GM12873 (cell line): ENCODE results near the gene RNF150.

ENCODE experiments used
- TF ChIP-seq, protein P1 (sequence below): IDR thresholded peaks from 2 replicates; pipeline ENCODE4 v1.5.1; 2012; ENCODE audit warnings: low read depth, mild to moderate bottlenecking, moderate library complexity, low read length, control low read depth; ENCODE audit not compliant: insufficient read depth; ENCODE audit errors: missing control alignments

RNF150 gene

DNA sequence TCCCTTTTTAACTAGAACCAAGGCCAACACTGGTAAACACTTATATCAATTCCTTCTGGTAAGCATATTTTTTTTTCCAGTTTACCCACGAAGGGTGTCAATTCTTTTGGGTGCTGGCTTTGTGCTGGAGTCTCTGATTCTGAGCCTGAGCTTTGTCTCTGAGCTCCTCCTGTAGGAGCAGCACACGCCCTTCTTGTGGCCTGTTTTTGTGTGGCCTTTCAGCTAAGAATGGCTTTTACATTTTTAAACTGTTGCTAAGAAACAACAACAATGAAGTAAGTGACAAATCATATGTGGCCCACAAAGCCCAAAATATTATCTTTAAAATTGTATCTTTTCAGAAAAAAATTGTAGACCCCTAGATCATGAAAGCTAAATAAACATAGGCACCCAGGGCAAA is 279.1 kb downstream of the RNF150 start:
- TF ChIP-seq, protein P1, sequence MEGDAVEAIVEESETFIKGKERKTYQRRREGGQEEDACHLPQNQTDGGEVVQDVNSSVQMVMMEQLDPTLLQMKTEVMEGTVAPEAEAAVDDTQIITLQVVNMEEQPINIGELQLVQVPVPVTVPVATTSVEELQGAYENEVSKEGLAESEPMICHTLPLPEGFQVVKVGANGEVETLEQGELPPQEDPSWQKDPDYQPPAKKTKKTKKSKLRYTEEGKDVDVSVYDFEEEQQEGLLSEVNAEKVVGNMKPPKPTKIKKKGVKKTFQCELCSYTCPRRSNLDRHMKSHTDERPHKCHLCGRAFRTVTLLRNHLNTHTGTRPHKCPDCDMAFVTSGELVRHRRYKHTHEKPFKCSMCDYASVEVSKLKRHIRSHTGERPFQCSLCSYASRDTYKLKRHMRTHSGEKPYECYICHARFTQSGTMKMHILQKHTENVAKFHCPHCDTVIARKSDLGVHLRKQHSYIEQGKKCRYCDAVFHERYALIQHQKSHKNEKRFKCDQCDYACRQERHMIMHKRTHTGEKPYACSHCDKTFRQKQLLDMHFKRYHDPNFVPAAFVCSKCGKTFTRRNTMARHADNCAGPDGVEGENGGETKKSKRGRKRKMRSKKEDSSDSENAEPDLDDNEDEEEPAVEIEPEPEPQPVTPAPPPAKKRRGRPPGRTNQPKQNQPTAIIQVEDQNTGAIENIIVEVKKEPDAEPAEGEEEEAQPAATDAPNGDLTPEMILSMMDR = no peak

DNA sequence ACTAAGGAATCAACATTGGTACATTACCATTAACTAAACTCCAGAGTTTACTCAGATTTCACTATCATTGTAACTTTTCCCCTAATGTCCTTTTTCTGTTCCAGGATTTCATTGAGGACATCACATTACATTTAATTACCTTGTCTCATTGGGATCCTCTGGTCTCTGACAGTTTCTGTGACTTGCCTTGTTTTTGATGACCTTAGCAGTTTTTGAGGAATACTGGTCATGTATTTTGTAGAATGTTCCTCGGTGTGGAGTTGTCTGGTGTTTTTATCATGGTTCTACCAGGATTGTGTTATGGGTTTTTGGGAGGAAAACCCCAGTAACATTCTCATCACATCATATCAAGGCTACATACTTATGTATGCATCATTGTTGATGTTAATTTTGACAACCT is 281.5 kb downstream of the RNF150 start:
- TF ChIP-seq, protein P1 = no peak

DNA sequence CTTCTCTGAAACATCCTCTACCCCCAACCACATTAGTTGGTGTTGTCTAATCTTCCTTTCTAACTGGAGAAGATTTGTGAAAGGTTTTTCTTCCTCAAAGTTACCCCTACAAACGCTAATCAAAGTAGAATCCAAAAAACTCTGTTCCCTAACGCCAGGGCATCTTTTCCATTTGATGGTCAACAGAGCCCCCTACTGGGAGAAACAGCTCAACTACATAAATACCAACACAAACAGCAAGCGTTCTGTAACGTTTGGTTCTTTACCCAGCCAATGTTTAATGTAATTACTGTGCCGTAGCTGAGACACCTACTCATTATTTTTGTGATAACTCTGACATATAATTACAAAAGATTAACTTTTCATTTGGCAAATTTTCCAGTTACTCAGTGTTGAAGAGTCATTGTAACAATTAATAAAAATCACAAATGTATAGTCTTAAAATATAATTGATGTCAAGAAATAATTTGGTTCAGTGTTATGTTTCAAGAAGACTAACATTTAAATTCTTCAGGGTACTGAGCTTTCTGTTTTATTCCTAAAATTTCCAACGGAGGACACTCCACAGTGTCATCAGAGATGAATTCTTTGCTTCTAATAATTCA is 282.1 kb downstream of the RNF150 start:
- TF ChIP-seq, protein P1 = peak; percentile 72

DNA sequence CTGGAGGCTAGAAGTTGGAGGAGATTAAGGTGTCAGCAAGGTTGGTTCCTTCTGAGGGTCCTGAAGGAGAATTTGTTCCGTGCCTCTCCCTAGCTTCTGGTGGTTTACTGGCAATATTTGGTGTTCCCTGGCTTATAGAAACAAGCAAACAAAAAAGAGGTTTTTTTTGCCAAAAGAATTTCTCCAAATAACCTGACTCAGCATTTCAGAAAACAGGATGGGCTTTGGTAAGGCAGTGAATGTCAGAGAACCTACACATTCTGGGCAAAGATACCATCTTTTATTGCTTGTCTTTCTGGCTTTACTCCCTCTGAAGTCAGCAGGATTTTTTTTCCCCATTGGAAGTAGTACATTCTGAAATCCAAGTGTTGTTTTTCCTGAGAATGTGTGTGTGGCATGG is 283.7 kb downstream of the RNF150 start:
- TF ChIP-seq, protein P1 = no peak

DNA sequence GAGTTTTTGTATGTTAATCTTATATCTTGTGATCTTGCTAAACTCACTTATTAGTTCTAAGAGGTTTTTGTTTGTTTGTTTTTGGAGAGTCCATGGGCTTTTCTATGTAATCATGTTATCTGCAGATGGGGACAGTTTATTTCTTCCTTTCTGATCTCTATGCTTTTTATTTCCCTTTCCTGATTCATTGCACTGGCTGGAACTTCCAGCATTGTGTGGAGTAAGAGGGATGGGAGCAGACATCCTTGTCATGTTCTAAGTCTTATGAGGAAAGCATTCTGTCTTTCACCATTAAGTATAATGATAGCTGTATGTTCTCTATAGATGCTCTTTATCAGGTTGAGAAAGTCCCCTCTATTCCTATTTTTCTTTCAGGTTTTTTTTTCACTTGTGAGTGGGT is 286.5 kb downstream of the RNF150 start:
- TF ChIP-seq, protein P1 = no peak

DNA sequence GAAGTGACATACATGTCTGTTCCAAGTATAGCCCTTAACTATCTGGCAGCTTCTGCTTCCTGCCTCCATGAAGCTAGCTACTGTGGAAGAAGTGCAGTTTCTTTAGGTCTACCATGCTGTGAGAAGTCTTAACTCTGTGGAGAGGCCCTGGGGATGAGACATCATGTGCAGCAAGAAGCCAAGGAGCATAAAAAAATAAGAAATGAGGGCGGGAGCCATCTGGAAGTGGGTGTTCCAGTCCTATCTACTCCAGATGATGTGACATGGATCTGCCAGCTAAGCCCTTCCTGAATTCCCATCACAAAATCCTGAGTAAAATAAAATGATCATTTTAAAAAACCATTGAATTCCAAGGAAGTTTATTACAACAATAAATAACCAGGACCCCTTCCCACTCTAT is 289.2 kb downstream of the RNF150 start:
- TF ChIP-seq, protein P1 = no peak

DNA sequence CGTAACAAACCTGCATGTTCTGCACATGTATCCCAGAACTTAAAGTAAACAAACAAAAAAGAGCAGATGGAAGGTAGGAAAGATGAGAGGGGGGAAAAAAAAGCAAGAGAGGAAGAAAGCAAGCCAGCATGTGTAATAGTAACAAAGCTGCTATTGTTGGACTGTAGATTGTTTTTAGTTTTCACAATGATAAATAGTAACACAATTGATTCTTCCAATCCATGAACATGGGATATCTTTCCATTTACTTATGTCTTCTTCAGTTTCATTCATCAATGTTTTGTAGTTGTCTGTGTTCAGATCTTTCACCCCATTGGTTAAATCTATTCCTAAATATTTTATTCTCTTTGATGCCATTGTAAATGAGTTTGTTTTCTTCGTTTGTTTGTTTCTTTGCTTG is 292.1 kb downstream of the RNF150 start:
- TF ChIP-seq, protein P1 = no peak
